Thyroid gland (tissue), 4 donors: ENCODE results near the gene ALDH4A1. TPM values are rescaled to one million over a fixed set of nuclear protein-coding genes. Genes with fewer than 3 reads are reported as not detected.

Experiments used
- DNase-seq, 2 donors: peaks; one replicate each; pipeline ENCODE4 v3.0.0-alpha.2; 2019
- H3K27ac ChIP-seq, 3 donors: fragments of 200-600 bp; sonication (generic); 1 replicate in 2 of 3; 2 replicates in 1 of 3; pipeline ENCODE4 v1.5.1; 2016 to 2019; ENCODE audit warnings: mild to moderate bottlenecking in 1 of 3, moderate library complexity in 1 of 3
- H3K27me3 ChIP-seq: fragments of 200-600 bp; sonication (generic); one replicate; pipeline ENCODE4 v1.5.1; 2019
- H3K36me3 ChIP-seq, 2 donors: fragments of 200-600 bp; sonication (generic); one replicate each; pipeline ENCODE4 v1.5.1; 2016 to 2019
- H3K4me1 ChIP-seq, 2 donors: fragments of 200-600 bp; sonication (generic); one replicate each; pipeline ENCODE4 v1.5.1; 2017 to 2019
- H3K4me3 ChIP-seq, 3 donors: fragments of 200-600 bp; sonication (generic); replicated peaks in 1 of 3; 1 replicate in 2 of 3; 2 replicates in 1 of 3; pipeline ENCODE4 v1.5.1; 2016; ENCODE audit warnings: mild to moderate bottlenecking in 1 of 3
- H3K9me3 ChIP-seq: fragments of 200-600 bp; sonication (generic); one replicate; pipeline ENCODE4 v1.5.1; 2017
- POLR2A ChIP-seq, 2 donors: fragments of 450-650 bp; IDR thresholded peaks; one replicate each; pipeline ENCODE4 v1.6.1; 2017; ENCODE audit warnings: antibody characterized with exemption in 2 of 2, mild to moderate bottlenecking in 2 of 2, moderate library complexity in 1 of 2
- WGBS, 2 donors: methylation state at CpG; one replicate each; pipeline ENCODE4 v1.1.5; 2017; 5-methylcytosine and 5-hydroxymethylcytosine counted together
- intact Hi-C: fragments of 100-400 bp; cut with DNase I; formaldehyde crosslinking; loops from one replicate; pipeline ENCODE4 v1.15.1; 2023
- total RNA-seq, 4 donors: library from RNA; depleted of rRNA; stranded (reverse); fragments of >200 nt; gene quantifications; one replicate each; pipeline ENCODE4 v1.2.3, GENCODE V29; 2016
- TF ChIP-seq, protein P1 (sequence below), 6 experiments: fragments of 200-600 bp in 3 of 6; fragments of 450-650 bp in 3 of 6; sonication (generic) in 3 of 6; IDR thresholded peaks; one replicate each; pipeline ENCODE4 v1.5.1; 2016 to 2019; ENCODE audit warnings: antibody characterized with exemption in 6 of 6, mild to moderate bottlenecking in 2 of 6, inconsistent platforms in 1 of 6, moderate library complexity in 1 of 6

ALDH4A1 gene
- total RNA-seq, 4 donors from 2014 or later: 5.4 to 29.9 (median 18.6) TPM

DNA sequence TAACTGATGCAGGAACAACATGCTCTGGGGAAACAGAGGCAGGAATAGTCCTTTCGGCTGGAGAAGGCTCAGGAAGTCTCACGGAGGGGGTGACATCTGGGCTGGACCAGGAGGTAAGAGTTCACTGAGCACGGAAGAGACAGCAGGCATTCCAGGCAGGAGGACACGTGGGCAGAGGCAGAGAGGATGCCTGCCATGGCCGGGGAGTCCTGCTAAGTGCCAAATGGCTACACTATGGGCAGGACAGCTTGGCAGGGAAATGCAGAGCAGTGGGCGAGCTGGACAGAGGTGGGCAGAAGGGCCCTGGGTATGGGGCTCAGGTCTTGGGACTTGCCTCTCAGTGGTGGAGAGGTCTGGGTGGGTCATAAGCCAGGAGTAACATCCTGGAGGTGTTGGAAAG, 17.6 kb downstream of the ALDH4A1 start:
- Histone ChIP-seq H3K27me3 (no peaks in the 10 kb centered on the region), H3K27ac (no peak overlapping the region), H3K4me3 (no peak overlapping the region), H3K36me3 (no peaks in the 10 kb centered on the region), H3K9me3 (no peaks in the 10 kb centered on the region), H3K4me1 (peaks cover 0 to 3% of the 10 kb centered on the region in 2 donors)
- TF ChIP-seq, protein P1, sequence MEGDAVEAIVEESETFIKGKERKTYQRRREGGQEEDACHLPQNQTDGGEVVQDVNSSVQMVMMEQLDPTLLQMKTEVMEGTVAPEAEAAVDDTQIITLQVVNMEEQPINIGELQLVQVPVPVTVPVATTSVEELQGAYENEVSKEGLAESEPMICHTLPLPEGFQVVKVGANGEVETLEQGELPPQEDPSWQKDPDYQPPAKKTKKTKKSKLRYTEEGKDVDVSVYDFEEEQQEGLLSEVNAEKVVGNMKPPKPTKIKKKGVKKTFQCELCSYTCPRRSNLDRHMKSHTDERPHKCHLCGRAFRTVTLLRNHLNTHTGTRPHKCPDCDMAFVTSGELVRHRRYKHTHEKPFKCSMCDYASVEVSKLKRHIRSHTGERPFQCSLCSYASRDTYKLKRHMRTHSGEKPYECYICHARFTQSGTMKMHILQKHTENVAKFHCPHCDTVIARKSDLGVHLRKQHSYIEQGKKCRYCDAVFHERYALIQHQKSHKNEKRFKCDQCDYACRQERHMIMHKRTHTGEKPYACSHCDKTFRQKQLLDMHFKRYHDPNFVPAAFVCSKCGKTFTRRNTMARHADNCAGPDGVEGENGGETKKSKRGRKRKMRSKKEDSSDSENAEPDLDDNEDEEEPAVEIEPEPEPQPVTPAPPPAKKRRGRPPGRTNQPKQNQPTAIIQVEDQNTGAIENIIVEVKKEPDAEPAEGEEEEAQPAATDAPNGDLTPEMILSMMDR (IDR thresholded peaks at IDR 0.05): no peak
- no peak for TF ChIP-seq POLR2A (IDR thresholded peaks at IDR 0.05)
- intact Hi-C loops: no loop called here
- no peak for DNase-seq
- 85 to 94% methylated on average over 6 of the region's 6 CpGs for WGBS, 2 donors

DNA sequence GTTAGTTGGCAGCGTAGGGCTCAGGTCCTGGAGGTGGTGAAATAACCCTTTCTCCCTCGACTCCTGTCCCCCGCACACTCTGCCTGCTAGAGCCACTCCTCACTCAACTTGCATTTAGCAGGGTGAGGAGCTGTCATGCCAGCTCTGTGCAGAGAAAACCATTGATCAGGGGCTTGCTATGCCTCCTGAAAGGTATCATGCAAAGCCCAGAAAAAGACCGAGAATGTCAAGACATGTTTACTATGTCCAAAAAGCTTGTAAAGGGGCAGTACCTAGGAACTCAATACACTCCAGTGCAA, 18.0 kb downstream of the ALDH4A1 start:
- no peak overlapping the region for H3K27ac ChIP-seq
- no peaks in the 10 kb centered on the region for H3K9me3 ChIP-seq
- no peak for DNase-seq
- H3K27me3 ChIP-seq: no peaks in the 10 kb centered on the region
- 71 to 72% methylated on average over 4 of the region's 4 CpGs for WGBS, 2 donors
- no peak overlapping the region for H3K4me3 ChIP-seq
- peaks cover 0 to 3% of the 10 kb centered on the region in 2 donors for H3K4me1 ChIP-seq
- intact Hi-C loops: no loop called here
- no peak for TF ChIP-seq POLR2A (IDR thresholded peaks at IDR 0.05)
- TF ChIP-seq, protein P1 (IDR thresholded peaks at IDR 0.05): no peak
- H3K36me3 ChIP-seq: no peaks in the 10 kb centered on the region

DNA sequence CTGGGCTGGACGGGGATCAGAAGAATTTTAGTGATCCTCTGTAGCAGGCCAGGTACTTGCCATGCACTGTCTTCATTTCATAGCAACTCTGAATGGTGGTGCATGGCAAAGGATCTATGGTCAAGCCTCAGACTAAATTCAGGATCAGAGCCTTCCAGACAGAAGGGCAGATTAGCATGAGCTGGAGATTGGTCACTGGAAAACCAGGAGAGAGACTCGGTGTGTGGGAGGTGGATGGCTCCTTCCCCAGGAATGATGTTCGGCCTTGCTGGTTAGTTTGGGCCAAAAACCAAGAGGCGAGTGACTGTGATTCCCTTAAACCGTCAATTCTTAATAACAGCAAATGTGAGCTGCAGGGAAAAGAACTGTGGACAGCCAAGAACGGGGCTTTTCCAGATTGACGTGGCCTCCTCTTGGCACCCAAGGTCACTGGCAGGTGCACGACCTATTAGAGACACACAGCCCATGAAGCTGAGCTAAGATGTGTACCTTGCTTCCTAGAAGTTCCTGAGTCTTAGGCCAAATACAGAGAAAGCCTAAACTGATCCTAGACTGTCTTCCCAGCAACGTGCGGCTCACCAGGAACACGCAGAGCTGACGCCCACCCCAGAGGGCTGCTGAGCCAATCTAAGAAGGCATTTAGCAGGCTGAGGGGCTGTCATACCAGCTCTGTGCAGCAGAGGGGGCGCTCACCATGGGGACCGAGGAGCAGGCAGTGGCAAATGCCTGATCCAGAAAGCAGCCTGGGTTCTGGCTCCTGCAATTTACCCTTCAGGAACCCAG, 18.5 kb downstream of the ALDH4A1 start:
- no peaks in the 10 kb centered on the region for H3K9me3 ChIP-seq
- H3K36me3 ChIP-seq: no peaks in the 10 kb centered on the region
- no peak overlapping the region for H3K4me3 ChIP-seq
- DNase-seq: peak; percentile 71 to 73
- WGBS, 2 donors: 58% methylated on average over 12 to 14 of the region's 14 CpGs
- H3K27me3 ChIP-seq: no peaks in the 10 kb centered on the region
- intact Hi-C loops: no loop called here
- TF ChIP-seq, protein P1 (IDR thresholded peaks at IDR 0.05): peak; percentile 70 to 93 (median 77)
- no peak for TF ChIP-seq POLR2A (IDR thresholded peaks at IDR 0.05)
- no peak overlapping the region for H3K27ac ChIP-seq
- peaks cover 0 to 3% of the 10 kb centered on the region in 2 donors for H3K4me1 ChIP-seq

DNA sequence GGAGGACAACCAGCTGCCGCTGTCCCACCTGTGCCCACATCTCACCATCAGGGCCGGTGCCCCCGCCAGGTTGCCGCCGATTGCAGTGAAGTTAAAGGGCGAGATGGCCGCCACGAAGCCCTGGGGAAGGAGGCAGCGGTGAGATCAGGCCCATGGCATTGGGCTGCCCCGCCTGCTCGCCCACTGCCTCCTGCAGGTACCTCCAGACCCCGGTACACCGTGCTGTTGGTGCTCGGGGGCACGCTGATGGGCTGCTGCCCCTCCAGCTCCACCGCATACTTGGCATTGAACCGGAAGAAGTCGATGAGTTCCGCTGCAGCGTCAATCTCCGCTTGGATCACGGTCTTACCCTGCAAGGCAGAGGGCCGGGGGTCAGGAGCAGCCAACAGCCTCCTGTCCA, 19.3 kb downstream of the ALDH4A1 start:
- Histone ChIP-seq H3K4me3 (no peak overlapping the region), H3K27ac (no peak overlapping the region), H3K9me3 (no peaks in the 10 kb centered on the region), H3K36me3 (no peaks in the 10 kb centered on the region), H3K4me1 (peaks cover 0 to 3% of the 10 kb centered on the region in 2 donors), H3K27me3 (no peaks in the 10 kb centered on the region)
- no peak for TF ChIP-seq POLR2A (IDR thresholded peaks at IDR 0.05)
- TF ChIP-seq, protein P1 (IDR thresholded peaks at IDR 0.05): no peak
- 97% methylated on average over 22 of the region's 23 CpGs; no CpG with 5 or more reads in 1 of the 2 donors for WGBS, 2 donors
- intact Hi-C loops: no loop called here
- no peak for DNase-seq

DNA sequence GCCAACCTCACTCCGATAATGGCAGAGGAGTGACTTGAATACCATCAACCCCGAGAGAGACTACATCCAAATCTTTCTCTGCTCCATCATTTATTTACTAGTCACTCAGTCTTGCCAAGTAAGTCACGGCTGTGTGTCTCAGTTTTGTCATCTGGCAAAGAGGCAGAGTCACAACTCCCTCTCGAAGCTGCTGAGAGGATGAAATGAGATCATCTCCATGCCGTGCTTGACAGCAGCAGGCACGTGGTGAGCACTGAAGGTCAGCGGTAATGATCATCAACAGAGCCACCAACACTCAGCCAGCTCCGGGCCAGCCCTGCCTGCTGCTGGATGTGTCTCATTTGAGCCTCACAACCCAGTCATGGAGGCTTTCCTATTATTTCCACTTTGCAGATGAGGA, 19.9 kb downstream of the ALDH4A1 start:
- Histone ChIP-seq H3K4me3 (no peak overlapping the region), H3K36me3 (no peaks in the 10 kb centered on the region), H3K9me3 (no peaks in the 10 kb centered on the region), H3K27me3 (no peaks in the 10 kb centered on the region), H3K4me1 (peaks cover 0 to 3% of the 10 kb centered on the region in 2 donors), H3K27ac (no peak overlapping the region)
- intact Hi-C loops: no loop called here
- TF ChIP-seq, protein P1 (IDR thresholded peaks at IDR 0.05): no peak
- TF ChIP-seq POLR2A (IDR thresholded peaks at IDR 0.05): no peak
- DNase-seq: no peak
- WGBS, 2 donors: 78 to 81% methylated on average over 8 of the region's 8 CpGs
